AG09309 (cell line): ENCODE results near the gene TUBGCP3.

ENCODE experiments used
- DNase-seq: peaks from one replicate; pipeline ENCODE4 v3.0.0-alpha.2; 2010; ENCODE audit warnings: low read depth
- H3K4me3 ChIP-seq: 2 replicates; pipeline ENCODE4 v1.5.1; 2011; ENCODE audit warnings: mild to moderate bottlenecking, low read depth, low read length, moderate library complexity; ENCODE audit not compliant: control insufficient read depth
- CTCF ChIP-seq: IDR thresholded peaks from 2 replicates; pipeline ENCODE4 v1.5.1; 2011; ENCODE audit warnings: mild to moderate bottlenecking, low read depth, low read length, inconsistent platforms; ENCODE audit not compliant: insufficient read depth, control insufficient read depth; ENCODE audit errors: missing control alignments

TUBGCP3 gene

GRCh38 chr13:112587212-112587763, 665 bp downstream of the TUBGCP3 start:
- DNase-seq, result peak; percentile 33
- peak; percentile 6 for TF ChIP-seq CTCF
- peak overlapping the region; percentile 98 for H3K4me3 ChIP-seq

DNA sequence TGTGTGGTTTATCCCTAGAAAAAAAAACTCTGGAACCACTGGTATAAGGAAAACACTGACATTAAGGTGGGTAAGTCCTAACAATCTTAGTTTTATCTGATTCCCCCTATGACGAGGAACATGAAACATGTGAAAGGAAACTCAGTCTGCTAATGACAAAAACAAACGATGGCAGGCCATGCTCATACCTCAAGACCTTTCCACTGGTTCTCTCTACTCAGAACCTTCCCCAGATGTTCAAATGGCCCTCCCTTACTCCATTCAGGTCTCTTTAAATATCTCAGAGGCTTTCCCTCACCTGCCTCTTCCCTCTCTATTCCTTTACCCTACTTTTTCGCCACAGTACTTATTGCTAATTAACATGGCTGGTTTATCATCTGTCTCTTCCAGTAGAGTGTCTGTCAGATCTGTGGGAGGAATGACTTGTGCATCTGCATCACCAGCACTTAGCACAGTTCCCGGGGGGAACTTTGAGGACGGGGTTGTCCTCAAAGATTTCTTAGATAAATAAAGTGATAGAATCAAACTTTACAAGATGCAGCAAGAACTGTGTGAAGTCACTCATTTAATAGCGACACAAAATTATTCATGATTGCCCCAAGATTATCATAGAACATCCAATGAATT, 1.5 kb downstream of the TUBGCP3 start:
- TF ChIP-seq CTCF, result no peak
- H3K4me3 ChIP-seq, result no peak overlapping the region
- DNase-seq, result no peak

GRCh38 chr13:112583592-112584277, 4.2 kb downstream of the TUBGCP3 start:
- TF ChIP-seq CTCF, result no peak
- no peak for DNase-seq
- H3K4me3 ChIP-seq, result no peak overlapping the region

GRCh38 chr13:112582263-112582662, 5.7 kb downstream of the TUBGCP3 start:
- no peak overlapping the region for H3K4me3 ChIP-seq
- no peak for TF ChIP-seq CTCF
- DNase-seq, result no peak

DNA sequence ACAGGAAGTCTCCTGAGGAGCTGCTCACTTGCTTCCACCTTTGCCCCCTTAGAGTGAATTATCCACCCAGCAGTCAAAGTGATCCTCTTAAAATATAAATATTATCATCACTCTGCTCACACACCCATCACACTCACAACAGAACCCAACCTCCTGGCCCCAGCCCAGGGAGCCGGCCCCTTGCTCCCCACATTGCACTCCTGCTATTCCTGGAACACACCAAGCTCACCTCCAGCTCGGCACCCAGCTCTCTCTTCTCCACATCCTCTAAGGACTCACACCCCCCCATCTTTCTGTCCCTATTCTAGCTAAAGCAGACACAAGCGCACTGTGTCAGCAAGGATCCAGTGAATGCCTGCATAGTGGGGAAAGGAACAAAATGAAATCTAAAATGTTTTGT, 7.0 kb downstream of the TUBGCP3 start:
- TF ChIP-seq CTCF, result no peak
- DNase-seq, result no peak
- no peak overlapping the region for H3K4me3 ChIP-seq

- TF ChIP-seq CTCF, result no peak
- DNase-seq, result no peak
- H3K4me3 ChIP-seq, result no peak overlapping the region
Observed at GRCh38 chr13:112580211-112580610, 7.7 kb downstream of the TUBGCP3 start.
